ENCODE measurements around the gene KCNJ1.
A peak's percentile ranks its signal among the peaks of the same experiment; 100 is the strongest.

Gene KCNJ1

GRCh38 chr11:128804481-128804880 lies 62.6 kb downstream of the KCNJ1 start:
- no peaks in the 10 kb centered on the region for H3K9me3 Mint-ChIP-seq
- no peak overlapping the region for H3K27ac Mint-ChIP-seq
- H3K27me3 Mint-ChIP-seq = no peaks in the 10 kb centered on the region
- H3K36me3 Mint-ChIP-seq = peaks cover 18% of the 10 kb centered on the region
- H3K4me3 Mint-ChIP-seq = no peak overlapping the region
- peaks cover 31% of the 10 kb centered on the region for H3K4me1 Mint-ChIP-seq

DNA sequence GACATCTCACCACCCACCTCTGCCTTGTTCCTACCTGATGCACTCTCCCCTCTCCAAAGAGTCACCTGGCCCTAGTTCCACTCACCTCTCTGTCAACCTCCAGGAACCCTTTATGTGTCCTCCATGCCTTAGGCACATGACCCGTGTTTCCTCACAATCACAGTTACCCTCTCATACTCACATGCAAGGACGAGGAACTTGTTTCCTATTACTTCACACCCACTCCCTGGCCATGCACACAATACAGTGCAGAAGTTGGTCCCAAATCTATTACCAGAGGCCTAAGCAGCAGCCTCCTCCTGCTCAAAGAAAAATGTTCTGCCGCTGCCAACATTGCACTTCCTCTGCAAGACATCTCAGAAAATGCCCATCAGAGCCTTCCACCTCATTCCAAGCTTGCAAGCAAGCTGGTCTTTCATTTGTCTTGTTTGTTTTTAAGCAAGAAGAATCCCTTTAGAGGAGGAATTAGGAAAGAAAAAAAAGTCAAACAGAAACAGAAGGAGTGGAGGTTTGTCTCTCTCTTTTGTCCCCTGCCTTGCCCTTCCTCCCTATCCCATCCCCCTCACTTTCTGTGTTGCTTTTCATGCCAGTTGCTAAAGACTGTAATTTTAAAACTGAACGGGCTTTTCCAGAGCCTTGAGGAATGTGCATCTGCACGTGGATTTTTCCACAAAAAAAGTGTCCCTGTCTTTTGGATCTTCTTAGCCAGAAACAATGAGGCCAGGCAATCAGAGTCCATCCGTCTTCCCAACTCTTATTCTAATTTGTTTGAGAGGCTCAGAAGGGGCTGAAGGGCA lies 63.4 kb downstream of the KCNJ1 start:
- peaks cover 31% of the 10 kb centered on the region for H3K4me1 Mint-ChIP-seq
- peaks cover 19% of the 10 kb centered on the region for H3K36me3 Mint-ChIP-seq
- no peak overlapping the region for H3K4me3 Mint-ChIP-seq
- H3K27me3 Mint-ChIP-seq = no peaks in the 10 kb centered on the region
- H3K27ac Mint-ChIP-seq = peak overlapping the region; percentile 53
- no peaks in the 10 kb centered on the region for H3K9me3 Mint-ChIP-seq

GRCh38 chr11:128803011-128803410 lies 64.1 kb downstream of the KCNJ1 start:
- no peaks in the 10 kb centered on the region for H3K9me3 Mint-ChIP-seq
- no peak overlapping the region for H3K4me3 Mint-ChIP-seq
- peaks cover 31% of the 10 kb centered on the region for H3K4me1 Mint-ChIP-seq
- H3K27ac Mint-ChIP-seq = peak overlapping the region; percentile 53
- peaks cover 19% of the 10 kb centered on the region for H3K36me3 Mint-ChIP-seq
- no peaks in the 10 kb centered on the region for H3K27me3 Mint-ChIP-seq

DNA sequence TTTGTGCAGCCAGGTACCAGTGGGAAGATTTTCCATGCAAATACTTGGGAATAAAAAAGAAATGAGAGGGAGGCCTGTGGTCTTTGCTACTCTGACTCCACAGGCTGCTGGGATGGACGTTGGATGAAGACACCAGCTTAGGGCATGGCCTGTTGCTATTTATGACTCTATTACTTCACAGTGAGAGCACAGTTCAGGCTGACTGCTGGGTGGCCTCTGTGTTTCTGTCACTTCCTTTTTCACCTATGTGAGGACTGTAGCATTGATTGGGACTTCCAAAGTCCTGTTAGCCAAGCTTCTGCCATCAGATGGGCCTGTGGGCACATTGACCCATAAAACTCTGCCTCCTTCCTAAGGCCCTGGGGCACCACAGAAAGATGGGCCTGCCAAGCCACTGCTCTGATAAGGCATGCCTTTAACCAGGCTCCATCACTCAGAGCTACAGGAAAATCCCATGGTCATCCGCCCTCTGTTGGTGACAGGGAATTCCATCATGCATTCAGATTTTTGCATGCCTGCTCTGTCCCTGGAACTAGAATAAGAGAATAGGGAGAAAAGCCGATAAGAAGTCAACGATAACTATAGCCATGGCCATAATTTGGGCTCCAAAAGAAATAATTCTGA lies 64.6 kb downstream of the KCNJ1 start:
- H3K27ac Mint-ChIP-seq = no peak overlapping the region
- H3K9me3 Mint-ChIP-seq = no peaks in the 10 kb centered on the region
- peaks cover 33% of the 10 kb centered on the region for H3K4me1 Mint-ChIP-seq
- no peak overlapping the region for H3K4me3 Mint-ChIP-seq
- no peaks in the 10 kb centered on the region for H3K27me3 Mint-ChIP-seq
- peaks cover 22% of the 10 kb centered on the region for H3K36me3 Mint-ChIP-seq

GRCh38 chr11:128800871-128801417 lies 66.2 kb downstream of the KCNJ1 start:
- H3K9me3 Mint-ChIP-seq = no peaks in the 10 kb centered on the region
- H3K36me3 Mint-ChIP-seq = peaks cover 21% of the 10 kb centered on the region
- H3K4me3 Mint-ChIP-seq = no peak overlapping the region
- H3K4me1 Mint-ChIP-seq = peaks cover 38% of the 10 kb centered on the region
- H3K27me3 Mint-ChIP-seq = no peaks in the 10 kb centered on the region
- peak overlapping the region; percentile 30 for H3K27ac Mint-ChIP-seq

GRCh38 chr11:128796270-128796669 lies 70.8 kb downstream of the KCNJ1 start:
- H3K9me3 Mint-ChIP-seq = no peaks in the 10 kb centered on the region
- peaks cover 17% of the 10 kb centered on the region for H3K36me3 Mint-ChIP-seq
- H3K4me1 Mint-ChIP-seq = peaks cover 24% of the 10 kb centered on the region
- H3K27ac Mint-ChIP-seq = no peak overlapping the region
- H3K4me3 Mint-ChIP-seq = no peak overlapping the region
- no peaks in the 10 kb centered on the region for H3K27me3 Mint-ChIP-seq

DNA sequence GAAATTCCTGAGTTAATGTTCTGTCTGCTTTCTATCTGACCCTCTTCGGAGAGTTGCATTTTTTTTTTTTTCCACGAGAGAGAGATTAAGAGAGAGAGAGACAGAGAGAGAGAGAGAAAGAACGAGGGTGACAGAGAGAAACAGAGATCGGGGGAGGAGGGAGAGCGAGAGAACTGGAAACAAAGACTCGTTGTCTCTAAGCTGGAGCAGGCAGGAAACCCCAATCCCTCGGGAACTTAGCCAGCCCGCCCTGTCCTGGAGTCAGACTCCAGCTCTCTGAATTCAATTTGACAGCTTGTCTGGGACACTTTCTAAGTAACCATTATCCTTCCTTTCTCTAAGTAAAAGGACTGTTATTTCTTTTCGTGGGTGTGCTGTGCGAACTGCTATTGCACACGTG lies 76.9 kb downstream of the KCNJ1 start:
- peaks cover 15% of the 10 kb centered on the region for H3K36me3 Mint-ChIP-seq
- no peaks in the 10 kb centered on the region for H3K9me3 Mint-ChIP-seq
- H3K27me3 Mint-ChIP-seq = no peaks in the 10 kb centered on the region
- H3K4me1 Mint-ChIP-seq = peaks cover 19% of the 10 kb centered on the region
- no peak overlapping the region for H3K4me3 Mint-ChIP-seq
- no peak overlapping the region for H3K27ac Mint-ChIP-seq

GRCh38 chr11:128789497-128790150 lies 77.5 kb downstream of the KCNJ1 start:
- H3K9me3 Mint-ChIP-seq = no peaks in the 10 kb centered on the region
- no peaks in the 10 kb centered on the region for H3K27me3 Mint-ChIP-seq
- no peak overlapping the region for H3K27ac Mint-ChIP-seq

More at GRCh38 chr11:128789497-128790150, 77.5 kb downstream of the KCNJ1 start:
- H3K4me3 Mint-ChIP-seq = no peak overlapping the region
- peaks cover 22% of the 10 kb centered on the region for H3K4me1 Mint-ChIP-seq
- H3K36me3 Mint-ChIP-seq = peaks cover 15% of the 10 kb centered on the region

Measured in activated naive CD4-positive, alpha-beta T cell treated with anti-CD3 and anti-CD28 coated beads, Interleukin-2, amount 50 U/mL, for 24 hours (primary cell).